ENCODE data around the gene SMTN.
"Not testable (repeated sequence)": the region's sequence is repeated elsewhere in the genome, so short reads cannot be mapped to it uniquely, and the experiment has no call there.

Gene SMTN

DNA sequence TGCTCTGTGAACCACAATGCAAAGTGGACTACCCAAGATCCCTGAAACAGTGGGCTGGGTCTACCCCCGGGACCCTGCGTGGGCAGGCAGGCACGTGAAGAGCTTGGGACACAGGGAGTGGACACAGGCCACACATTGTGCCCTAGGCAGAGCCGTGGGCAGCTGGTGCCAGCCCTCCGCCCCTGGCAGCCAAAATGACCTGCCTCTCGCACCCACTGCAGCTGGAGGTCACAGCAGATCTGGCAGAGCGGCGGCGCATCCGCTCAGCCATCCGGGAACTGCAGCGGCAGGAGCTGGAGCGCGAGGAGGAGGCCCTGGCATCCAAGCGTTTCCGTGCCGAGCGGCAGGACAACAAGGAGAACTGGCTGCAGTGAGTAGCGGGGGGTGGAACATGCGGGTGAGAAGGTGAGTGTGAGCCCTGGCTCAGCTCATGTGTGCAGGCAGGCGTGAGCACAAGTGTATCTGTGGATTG, 6.7 kb downstream of the SMTN start:
- in situ Hi-C loops (cut with HindIII; ENCODE audit: low pct_ligation_motif_present, low pct_unique_long_range_greater_than_20kb, low sequenced_read_pairs) = no loop called here
- no peak for DNase-seq

DNA sequence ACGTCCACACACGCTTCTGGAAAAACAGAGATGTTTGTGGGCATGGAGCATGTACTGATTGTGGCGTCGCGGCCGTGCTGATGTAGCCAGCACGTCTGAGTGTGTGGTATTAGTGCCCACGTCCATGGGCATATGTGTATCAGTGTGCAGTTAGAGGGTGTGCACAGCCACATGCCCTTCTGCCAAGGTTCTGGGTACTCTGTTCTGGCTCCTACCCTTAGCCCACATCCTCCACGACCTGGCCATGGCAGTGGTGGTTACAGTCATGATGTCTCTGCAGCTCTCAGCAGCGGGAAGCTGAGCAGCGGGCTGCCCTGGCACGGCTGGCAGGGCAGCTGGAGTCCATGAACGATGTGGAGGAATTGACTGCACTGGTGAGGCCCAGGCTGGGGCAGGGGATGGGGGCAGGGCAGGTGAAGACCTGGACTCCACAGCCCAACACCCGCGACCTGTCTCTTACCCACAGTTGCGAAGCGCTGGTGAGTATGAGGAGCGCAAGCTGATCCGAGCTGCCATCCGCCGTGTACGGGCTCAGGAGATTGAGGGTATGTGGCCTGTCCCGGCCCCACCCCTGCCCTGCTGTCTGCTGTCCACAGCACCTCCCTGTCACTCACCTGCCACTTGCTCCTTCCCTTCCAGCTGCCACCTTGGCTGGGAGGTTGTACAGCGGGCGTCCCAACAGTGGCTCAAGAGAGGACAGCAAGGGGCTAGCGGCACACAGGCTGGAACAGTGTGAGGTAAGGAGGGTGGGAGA, 7.3 kb downstream of the SMTN start:
- in situ Hi-C loops (cut with HindIII; ENCODE audit: low pct_ligation_motif_present, low pct_unique_long_range_greater_than_20kb, low sequenced_read_pairs) = no loop called here
- no peak for DNase-seq

DNA sequence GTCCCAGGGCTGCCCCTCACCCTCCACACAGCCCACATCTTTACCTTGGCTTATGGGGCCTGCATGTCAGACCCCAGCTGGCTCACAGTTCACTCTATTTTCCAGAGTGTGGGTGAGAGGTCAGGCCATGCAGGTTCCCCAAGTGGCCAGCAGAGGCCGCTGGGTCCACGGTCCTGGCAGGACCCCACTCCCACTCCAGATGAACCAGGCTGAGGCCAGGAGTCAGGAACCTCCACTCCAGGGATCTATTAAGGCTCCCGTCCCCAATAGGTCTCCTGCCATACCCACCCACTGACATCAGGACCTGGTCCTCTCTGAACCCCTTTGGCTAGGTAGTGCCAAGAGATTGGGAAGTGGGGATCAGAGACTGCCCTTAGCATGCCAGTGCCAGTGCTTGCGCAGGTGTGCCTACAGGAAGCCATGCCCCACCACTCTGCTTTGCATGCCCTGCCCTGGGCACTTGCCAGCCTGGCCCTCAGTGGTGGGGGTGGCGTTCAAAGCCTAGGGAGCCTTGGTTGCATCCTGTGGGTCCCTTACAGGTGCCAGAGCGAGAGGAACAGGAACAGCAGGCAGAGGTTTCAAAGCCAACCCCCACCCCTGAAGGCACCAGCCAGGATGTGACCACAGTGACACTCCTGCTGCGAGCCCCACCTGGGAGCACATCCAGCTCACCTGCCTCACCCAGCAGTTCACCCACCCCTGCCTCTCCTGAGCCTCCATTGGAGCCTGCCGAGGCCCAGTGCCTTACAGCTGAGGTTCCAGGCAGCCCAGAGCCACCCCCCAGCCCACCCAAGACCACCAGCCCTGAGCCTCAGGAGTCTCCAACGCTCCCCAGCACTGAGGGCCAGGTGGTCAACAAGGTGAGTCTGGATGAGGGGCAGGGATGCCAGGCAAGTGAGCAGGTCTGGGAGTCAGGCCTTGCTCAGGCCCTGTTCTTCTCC, 8.3 kb downstream of the SMTN start:
- peak; percentile 19 for DNase-seq
- in situ Hi-C loops (cut with HindIII; ENCODE audit: low pct_ligation_motif_present, low pct_unique_long_range_greater_than_20kb, low sequenced_read_pairs) = no loop called here

DNA sequence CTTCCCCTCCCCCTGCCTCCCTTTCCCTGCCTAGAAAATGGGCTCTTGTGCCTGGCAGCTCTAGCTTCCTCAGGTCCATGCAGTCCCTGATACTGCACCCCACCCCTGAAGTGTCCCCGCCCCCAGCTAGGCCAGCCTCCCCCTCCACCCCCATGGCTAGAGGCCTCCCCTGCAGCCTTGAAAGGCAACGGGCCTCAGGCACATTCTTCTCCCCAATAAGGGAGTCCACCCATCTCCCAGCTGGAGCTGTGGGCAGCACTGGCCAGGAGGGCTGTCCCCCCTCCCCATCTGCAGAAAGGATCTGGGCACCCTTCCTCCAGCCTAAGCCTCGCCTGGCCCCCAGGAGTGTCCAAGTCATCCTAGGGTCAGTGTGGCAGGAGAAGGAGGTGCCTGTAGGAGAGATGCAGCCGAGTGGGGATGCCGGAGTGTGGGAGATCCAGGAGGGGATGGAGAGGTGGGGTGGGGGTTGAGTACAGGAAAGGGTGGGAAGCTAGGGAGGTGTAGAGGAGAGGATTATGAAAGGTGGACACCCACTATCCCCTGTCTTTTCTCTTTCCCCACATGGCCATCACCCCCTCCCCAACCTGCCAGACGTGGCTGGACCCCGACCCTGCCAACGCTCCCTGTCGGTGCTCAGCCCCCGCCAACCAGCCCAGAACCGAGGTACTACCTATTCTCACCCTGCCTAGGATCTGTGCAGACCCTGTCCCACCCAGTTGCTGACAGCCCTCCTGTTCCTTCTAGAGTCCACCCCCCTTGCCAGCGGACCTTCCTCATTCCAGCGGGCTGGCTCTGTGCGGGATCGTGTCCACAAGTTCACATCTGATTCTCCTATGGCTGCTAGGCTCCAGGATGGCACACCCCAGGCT, 9.3 kb downstream of the SMTN start:
- no peak for DNase-seq
- in situ Hi-C loops (cut with HindIII; ENCODE audit: low pct_ligation_motif_present, low pct_unique_long_range_greater_than_20kb, low sequenced_read_pairs) = no loop called here

DNA sequence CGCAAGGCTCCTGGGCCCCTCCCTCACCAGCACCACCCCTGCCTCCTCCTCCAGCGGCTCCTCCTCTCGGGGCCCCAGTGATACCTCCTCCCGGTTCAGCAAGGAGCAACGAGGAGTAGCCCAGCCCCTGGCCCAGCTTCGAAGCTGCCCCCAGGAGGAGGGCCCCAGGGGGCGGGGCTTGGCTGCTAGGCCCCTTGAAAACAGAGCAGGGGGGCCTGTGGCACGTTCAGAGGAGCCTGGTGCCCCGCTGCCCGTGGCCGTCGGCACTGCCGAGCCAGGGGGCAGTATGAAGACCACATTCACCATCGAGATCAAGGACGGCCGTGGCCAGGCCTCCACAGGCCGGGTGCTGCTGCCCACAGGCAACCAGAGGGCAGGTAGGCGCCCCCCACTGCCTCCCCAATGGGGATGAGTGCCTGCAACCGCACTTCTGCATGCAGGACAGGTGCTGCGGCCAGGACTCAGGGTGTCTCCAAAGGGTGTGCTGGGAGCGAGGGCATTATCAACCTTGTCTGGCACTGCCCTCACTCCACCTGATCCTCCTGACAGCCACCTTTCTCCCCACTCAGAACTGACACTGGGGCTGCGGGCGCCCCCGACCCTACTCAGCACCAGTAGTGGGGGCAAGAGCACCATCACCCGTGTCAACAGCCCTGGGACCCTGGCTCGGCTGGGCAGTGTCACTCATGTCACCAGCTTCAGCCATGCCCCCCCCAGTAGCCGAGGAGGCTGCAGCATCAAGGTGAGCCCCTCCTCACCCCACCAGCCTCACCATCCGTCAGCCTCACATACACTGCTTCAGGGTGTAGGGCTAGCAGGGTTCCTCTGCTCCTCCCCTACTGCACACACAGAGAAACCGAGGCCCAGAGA, 10.2 kb downstream of the SMTN start:
- no peak for DNase-seq
- in situ Hi-C loops (cut with HindIII; ENCODE audit: low pct_ligation_motif_present, low pct_unique_long_range_greater_than_20kb, low sequenced_read_pairs) = no loop called here

DNA sequence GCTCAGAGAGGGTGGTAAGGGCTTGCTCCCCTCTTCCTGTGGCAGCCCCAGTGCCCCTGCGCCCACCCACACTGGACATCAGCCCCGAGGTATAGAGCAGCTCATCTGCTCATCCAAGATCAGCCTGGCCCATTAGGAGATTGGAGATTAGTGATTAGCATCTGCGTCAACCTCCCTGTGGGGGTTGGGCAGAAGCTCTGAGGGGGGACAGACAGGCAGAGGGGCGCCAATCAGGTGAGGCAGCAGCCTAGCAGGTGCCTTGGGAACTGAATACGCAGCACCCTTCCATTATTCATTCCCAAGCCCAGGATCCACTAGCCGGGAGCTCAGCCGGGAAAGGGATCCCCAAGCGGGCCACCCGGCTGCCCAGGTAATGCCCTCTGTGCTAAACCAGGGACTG, 11.0 kb downstream of the SMTN start:
- DNase-seq = no peak
- in situ Hi-C loops (cut with HindIII; ENCODE audit: low pct_ligation_motif_present, low pct_unique_long_range_greater_than_20kb, low sequenced_read_pairs) = no loop called here

DNA sequence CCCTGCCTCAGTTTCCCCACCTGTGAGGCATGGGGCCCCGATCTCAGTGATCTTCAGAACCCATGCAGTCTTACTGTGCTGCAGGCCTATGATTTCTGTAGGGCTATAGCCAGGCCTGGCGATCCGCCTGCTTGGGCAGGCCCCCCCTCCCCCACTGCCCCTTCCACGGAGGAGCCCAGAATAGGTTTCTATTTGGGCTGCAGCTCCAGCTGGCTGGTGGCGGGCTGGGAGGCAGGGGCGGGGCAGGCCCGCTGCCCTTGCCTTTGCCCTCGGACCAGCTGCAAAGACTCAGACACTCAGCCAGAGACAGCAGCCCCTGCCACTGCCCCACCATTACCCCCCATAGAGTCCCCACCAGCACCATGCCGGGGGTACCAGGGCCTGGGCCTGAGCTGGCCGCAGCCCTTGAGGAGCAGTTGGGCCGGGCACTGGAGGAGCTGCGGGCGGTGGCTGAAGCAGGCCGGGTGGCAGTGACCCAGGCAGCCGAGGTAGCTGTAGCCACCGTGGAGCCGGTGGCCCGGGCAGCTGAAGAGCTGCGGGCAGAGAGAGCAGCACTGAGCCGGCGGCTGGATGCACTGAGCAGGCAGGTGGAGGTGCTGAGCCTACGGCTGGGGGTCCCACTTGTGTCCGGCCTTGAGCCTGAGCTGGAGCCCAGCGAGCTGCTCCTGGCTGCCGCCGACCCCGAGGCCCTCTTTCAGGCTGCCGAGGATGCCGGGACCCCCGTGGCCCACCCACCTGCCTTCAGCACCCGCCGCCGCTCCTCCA, 12.2 kb downstream of the SMTN start:
- in situ Hi-C loops (cut with HindIII; ENCODE audit: low pct_ligation_motif_present, low pct_unique_long_range_greater_than_20kb, low sequenced_read_pairs) = no loop called here
- DNase-seq = no peak

DNA sequence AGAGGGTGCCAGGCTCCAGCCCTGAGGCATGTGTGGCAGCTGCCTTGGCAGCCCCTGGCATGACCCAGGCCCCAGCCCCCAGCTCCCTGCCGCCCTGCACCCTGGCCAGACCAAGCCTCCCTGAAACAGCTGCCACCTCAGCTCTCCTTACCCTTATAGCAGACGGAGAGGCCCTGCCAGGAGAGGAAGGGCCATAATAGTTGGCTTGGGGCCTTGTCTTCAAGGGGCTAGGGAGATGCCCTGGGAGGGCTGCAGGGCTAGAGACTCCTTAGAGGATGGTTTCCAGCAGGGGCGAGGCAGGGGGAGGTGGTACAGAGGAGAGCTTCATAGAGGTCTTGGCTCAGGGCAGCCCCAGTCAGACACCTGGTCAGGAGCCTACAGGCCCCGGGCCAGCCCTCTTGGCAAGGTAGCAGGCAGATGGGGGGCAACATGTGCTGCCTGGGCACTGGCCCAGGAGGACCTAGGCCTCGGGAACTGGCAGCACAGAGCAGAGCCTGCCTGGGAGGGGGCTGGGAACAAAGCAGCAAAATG, 13.0 kb downstream of the SMTN start:
- in situ Hi-C loops (cut with HindIII; ENCODE audit: low pct_ligation_motif_present, low pct_unique_long_range_greater_than_20kb, low sequenced_read_pairs) = no loop called here
- DNase-seq = no peak

DNA sequence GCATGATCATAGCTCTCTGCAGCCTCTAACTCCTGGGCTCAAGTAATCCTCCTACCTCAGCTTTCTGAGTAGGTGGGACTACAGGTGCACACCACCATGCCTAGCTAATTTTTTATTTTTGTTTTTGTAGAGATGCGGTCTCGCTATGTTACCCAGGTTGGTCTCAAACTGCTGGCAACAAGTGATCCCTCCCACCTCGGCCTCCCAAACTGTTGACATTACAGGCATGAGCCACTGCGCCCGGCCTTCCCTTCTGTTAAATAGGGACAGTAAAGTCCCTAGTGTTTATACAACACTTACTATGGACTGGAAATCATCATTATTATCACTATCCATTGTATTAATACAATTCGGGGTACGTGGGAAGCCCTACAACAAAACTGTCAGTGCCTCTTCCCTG, 13.6 kb downstream of the SMTN start:
- DNase-seq = no peak
- in situ Hi-C loops (cut with HindIII; ENCODE audit: low pct_ligation_motif_present, low pct_unique_long_range_greater_than_20kb, low sequenced_read_pairs) = no loop called here

DNA sequence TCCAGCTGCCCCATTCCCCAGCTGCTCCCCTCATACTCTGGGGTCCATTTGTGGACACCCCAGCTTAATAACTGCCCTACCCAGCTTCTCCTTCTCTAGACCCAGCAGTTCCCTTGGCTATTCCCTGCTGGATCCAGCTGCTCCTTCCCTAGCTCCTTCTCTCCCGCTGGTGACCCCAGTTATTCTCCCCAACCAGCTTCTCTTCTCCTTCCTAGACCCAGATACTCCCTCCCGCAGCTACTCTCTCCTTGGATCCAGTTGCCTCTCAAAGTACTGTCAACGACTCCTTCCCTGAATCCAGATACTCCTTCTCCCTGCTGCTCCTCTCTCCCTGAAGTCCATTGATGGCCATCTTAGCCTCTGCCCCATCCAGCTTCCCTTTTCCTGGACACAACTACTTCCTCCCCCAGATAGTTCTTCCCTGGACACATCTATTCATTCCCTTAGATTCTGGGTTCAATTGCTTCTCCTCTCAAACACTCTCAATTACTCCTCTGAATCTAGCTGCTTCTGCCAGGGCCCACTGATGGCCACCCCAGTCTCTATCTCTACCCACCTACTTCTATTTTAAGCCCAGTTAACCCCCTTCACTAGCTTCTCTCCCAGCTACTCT, 14.6 kb downstream of the SMTN start:
- no peak for DNase-seq
- in situ Hi-C loops (cut with HindIII; ENCODE audit: low pct_ligation_motif_present, low pct_unique_long_range_greater_than_20kb, low sequenced_read_pairs) = no loop called here

DNA sequence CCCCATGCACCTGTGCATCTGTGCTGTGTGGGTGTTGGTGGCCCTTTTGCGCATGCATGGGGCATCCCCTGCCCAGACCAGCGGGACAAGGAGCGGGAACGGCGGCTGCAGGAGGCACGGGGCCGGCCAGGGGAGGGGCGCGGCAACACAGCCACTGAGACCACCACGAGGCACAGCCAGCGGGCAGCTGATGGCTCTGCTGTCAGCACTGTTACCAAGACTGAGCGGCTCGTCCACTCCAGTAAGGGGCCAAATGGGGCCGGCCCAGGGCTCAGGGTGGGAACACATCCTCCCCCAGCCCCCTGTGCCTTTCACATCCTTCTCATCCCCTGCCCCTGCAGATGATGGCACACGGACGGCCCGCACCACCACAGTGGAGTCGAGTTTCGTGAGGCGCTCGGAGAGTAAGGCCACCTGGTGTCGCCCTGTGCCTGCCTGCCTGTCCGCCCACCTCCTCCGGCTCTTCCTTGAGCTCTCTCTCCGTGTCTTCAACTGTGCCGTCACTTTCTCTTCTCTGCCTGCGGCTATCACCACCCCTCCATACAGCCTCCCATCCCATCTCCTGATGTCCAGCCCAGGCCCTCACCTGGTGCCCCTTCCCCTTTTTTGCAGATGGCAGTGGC, 15.7 kb downstream of the SMTN start:
- DNase-seq = no peak
- in situ Hi-C loops (cut with HindIII; ENCODE audit: low pct_ligation_motif_present, low pct_unique_long_range_greater_than_20kb, low sequenced_read_pairs) = no loop called here

DNA sequence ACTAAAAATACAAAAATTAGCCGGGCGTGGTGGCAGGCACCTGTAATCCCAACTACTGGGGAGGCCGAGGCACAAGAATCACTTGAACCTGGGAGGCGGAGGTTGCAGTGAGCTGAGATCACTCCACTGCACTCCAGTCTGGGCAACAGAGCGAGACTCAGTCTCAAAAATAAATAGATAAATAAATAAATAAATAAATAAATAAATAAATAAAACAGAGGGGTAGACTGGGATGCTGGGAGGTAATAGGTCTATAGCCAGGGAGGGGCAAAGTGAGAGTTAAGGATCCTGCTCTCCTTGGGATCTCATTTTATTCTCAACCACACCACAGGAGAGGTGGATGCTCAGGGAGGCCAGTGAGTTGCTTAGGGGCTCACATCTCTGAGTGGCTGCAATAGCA, 16.4 kb downstream of the SMTN start:
- in situ Hi-C loops (cut with HindIII; ENCODE audit: low pct_ligation_motif_present, low pct_unique_long_range_greater_than_20kb, low sequenced_read_pairs); DNase-seq: not testable (repeated sequence)

DNA sequence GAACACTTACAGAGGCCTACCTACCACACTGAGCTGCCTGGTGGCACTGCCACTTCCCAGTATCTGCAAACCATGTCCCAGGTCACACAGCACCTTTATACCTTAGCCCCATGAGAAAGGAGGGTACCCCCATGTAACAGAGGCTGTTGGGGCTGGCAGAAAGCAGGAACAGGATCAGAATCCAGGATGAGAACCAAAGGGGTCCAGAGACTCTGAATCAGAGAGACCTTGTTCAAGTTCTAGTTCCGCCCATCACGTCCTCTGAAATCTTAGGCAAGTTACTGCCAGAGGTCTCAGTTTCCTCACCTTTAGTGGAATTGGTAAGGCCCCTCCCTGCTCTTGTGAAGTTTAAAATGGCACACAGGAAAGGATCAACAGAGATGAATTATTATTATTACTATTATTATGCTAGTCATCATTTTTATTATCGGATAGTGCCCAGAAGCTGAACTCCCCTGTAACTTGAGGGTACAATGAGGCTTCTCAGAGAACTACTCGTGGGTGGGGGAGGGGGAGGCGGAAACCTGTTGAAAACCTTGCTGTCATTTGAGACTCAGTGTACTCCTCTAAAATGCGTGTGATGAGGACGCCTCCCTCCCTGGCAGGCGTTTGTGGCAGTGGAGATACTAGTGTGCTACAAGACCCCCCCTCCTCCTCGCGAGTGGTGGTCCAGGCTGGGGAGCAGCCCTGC, 17.0 kb downstream of the SMTN start:
- in situ Hi-C loops (cut with HindIII; ENCODE audit: low pct_ligation_motif_present, low pct_unique_long_range_greater_than_20kb, low sequenced_read_pairs) = no loop called here
- no peak for DNase-seq

DNA sequence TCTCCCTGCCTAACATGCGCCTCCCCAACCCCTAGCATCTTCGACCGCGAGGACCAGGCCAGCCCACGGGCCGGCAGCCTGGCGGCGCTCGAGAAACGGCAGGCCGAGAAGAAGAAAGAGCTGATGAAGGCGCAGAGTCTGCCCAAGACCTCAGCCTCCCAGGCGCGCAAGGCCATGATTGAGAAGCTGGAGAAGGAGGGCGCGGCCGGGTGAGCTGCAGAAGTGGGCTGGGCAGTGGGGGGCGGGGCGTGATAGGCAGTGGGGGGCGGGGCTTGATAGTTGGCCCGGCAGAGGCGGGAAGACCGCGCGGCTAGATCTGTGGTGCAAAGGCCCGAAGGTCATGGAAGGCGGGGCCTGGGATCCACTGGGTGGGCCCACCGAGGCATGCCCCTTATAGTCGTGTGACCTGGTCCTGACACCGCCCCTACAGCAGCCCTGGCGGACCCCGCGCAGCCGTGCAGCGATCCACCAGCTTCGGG, 17.6 kb downstream of the SMTN start:
- DNase-seq = no peak
- in situ Hi-C loops (cut with HindIII; ENCODE audit: low pct_ligation_motif_present, low pct_unique_long_range_greater_than_20kb, low sequenced_read_pairs) = no loop called here

DNA sequence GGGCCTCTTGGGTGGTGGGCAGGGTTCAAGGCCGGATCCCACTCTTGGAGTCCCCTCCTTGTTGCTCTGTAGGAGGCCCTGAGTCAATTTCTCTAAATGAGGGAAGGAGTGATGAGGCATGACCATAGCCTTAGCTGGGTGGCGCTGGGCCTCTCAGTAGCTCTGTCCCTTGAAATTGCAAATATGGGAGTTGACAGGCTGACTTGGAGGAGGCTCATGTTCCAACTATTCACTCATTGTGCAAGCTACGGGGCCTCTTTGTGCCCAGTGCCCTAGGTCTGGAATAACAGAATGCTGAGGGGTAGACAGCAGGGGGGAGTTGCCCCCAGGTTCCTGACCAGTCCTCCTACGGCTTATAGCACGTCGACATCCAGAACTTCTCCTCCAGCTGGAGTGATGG, 18.3 kb downstream of the SMTN start:
- in situ Hi-C loops (cut with HindIII; ENCODE audit: low pct_ligation_motif_present, low pct_unique_long_range_greater_than_20kb, low sequenced_read_pairs) = no loop called here
- DNase-seq = no peak
